Keratinocyte (primary cell): ENCODE data around the gene FBXO45.
A peak's percentile ranks its signal among the peaks of the same experiment; 100 is the strongest.

Experiments
- EZH2 ChIP-seq: IDR thresholded peaks from one replicate; pipeline ENCODE4 v1.6.1; 2012; ENCODE audit warnings: inconsistent platforms, mild to moderate bottlenecking, low read length, moderate library complexity
- TF ChIP-seq, protein P1 (sequence below), 3 experiments: IDR thresholded peaks in 1 of 3; conservative IDR thresholded peaks in 1 of 3; optimal IDR thresholded peaks in 1 of 3; 2 replicates in 2 of 3; 3 replicates in 1 of 3; pipeline versions ENCODE3 to v1.5.1; 2011; ENCODE audit warnings: low read length in 3 of 3, mild to moderate bottlenecking in 3 of 3, moderate library complexity in 2 of 3, control low read depth in 1 of 3, inconsistent platforms in 1 of 3; ENCODE audit not compliant: insufficient read depth in 2 of 3; ENCODE audit errors: extremely low read depth in 1 of 3

DNA sequence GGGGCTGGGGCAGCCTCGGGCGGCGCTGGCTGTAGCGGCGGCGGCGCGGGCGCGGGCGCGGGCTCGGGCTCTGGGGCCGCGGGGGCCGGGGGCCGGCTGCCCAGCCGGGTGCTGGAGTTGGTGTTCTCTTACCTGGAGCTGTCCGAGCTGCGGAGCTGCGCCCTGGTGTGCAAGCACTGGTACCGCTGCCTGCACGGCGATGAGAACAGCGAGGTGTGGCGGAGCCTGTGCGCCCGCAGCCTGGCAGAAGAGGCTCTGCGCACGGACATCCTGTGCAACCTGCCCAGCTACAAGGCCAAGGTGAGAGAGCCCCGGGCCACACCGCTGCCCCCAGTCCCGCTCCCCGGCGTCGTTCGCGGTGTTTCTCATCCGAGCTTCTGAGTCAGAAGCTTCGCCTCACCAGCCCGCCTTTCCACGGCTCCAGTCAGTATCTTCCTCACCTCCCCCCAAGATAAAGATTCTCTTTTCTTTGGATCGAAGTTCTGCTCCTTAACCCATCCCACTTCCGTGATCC is 600 bp downstream of the FBXO45 start:
- TF ChIP-seq, protein P1, sequence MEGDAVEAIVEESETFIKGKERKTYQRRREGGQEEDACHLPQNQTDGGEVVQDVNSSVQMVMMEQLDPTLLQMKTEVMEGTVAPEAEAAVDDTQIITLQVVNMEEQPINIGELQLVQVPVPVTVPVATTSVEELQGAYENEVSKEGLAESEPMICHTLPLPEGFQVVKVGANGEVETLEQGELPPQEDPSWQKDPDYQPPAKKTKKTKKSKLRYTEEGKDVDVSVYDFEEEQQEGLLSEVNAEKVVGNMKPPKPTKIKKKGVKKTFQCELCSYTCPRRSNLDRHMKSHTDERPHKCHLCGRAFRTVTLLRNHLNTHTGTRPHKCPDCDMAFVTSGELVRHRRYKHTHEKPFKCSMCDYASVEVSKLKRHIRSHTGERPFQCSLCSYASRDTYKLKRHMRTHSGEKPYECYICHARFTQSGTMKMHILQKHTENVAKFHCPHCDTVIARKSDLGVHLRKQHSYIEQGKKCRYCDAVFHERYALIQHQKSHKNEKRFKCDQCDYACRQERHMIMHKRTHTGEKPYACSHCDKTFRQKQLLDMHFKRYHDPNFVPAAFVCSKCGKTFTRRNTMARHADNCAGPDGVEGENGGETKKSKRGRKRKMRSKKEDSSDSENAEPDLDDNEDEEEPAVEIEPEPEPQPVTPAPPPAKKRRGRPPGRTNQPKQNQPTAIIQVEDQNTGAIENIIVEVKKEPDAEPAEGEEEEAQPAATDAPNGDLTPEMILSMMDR (optimal IDR thresholded peaks at IDR 0.05 in 1 of 3, IDR thresholded peaks at IDR 0.05 in 1 of 3, conservative IDR thresholded peaks at IDR 0.05 in 1 of 3; ENCODE audit: extremely low read depth in 1 of 3, insufficient read depth in 2 of 3, low read length in 3 of 3) = peak in 1 of 3 experiments; percentile 10
- no peak for TF ChIP-seq EZH2
